ENCODE measurements around the gene NHLRC1.

The NHLRC1 gene

DNA sequence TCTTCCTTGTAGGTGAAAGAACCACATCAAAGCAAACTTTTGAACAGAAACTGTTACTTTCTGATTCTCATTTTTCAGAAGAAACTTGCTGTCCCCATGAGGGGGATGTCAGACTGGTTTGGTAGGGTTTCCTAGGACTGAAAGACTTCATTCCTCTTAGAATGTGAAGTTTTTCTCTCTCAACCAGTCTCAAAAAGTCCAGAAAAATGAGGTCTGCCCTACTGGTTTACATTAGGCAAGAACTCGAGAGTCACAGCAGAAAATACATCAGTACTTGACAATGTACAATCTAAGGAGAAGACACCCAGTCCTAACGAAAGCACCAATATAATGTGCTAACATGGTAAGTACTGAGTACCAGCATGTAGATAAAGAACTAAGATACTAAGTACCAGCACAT, 12.7 kb upstream of the NHLRC1 start:
- Mint-ChIP-seq H3K9me3 (no peaks in the 10 kb centered on the region), H3K27me3 (ENCODE audit: low read depth, poor library complexity) (peaks cover 2% of the 10 kb centered on the region), H3K4me1 (no peaks in the 10 kb centered on the region), H3K36me3 (ENCODE audit: low read depth) (peaks cover 21% of the 10 kb centered on the region), H3K27ac (no peak overlapping the region), H3K4me3 (no peak overlapping the region)
- TF ChIP-seq CTCF (IDR thresholded peaks at IDR 0.05): no peak
- no peak for DNase-seq

DNA sequence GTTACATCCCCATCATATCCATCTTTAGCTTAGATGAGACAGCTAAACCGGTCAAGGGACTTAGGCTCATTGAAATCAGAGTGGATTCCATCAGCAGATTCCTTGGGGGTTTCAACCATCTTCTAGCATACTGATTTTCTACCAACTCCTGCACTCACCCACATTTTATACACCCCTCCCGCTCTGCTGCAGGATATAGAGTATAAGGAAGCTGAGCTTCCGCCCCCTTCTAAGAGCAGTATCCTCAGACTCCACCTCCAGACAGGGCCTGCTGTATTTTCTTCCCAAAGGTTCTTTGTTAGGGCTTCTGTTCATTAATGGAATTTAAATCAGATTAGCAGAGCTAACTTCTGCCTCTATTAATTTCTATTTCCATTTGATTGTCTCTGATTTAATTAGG, 9.9 kb upstream of the NHLRC1 start:
- Mint-ChIP-seq H3K36me3 (ENCODE audit: low read depth) (peaks cover 11% of the 10 kb centered on the region), H3K27me3 (ENCODE audit: low read depth, poor library complexity) (peaks cover 8% of the 10 kb centered on the region), H3K4me1 (no peaks in the 10 kb centered on the region), H3K4me3 (no peak overlapping the region), H3K27ac (no peak overlapping the region), H3K9me3 (no peaks in the 10 kb centered on the region)
- no peak for DNase-seq
- TF ChIP-seq CTCF (IDR thresholded peaks at IDR 0.05): no peak

- no peak for DNase-seq
Measured at GRCh38 chr6:18126121-18126520, 3.6 kb upstream of the NHLRC1 start.

GRCh38 chr6:18121580-18122127, 823 bp downstream of the NHLRC1 start:
- Mint-ChIP-seq H3K27ac (no peak overlapping the region), H3K4me3 (peak overlapping the region; percentile 25), H3K27me3 (ENCODE audit: low read depth, poor library complexity) (peaks cover 63% of the 10 kb centered on the region), H3K36me3 (ENCODE audit: low read depth) (no peaks in the 10 kb centered on the region), H3K9me3 (no peaks in the 10 kb centered on the region), H3K4me1 (peaks cover 4% of the 10 kb centered on the region)
- peak; percentile 12 for DNase-seq
- TF ChIP-seq CTCF (IDR thresholded peaks at IDR 0.05): no peak

More at GRCh38 chr6:18126121-18126520, 3.6 kb upstream of the NHLRC1 start:
- Mint-ChIP-seq H3K9me3 (no peaks in the 10 kb centered on the region), H3K27me3 (ENCODE audit: low read depth, poor library complexity) (peaks cover 44% of the 10 kb centered on the region), H3K4me3 (no peak overlapping the region), H3K4me1 (peaks cover 4% of the 10 kb centered on the region), H3K36me3 (ENCODE audit: low read depth) (no peaks in the 10 kb centered on the region), H3K27ac (no peak overlapping the region)
- no peak for TF ChIP-seq CTCF (IDR thresholded peaks at IDR 0.05)

GRCh38 chr6:18119236-18119635, 3.2 kb downstream of the NHLRC1 start:
- Mint-ChIP-seq H3K4me1 (peaks cover 4% of the 10 kb centered on the region), H3K4me3 (no peak overlapping the region), H3K27ac (no peak overlapping the region), H3K9me3 (no peaks in the 10 kb centered on the region), H3K36me3 (ENCODE audit: low read depth) (no peaks in the 10 kb centered on the region), H3K27me3 (ENCODE audit: low read depth, poor library complexity) (peaks cover 55% of the 10 kb centered on the region)
- TF ChIP-seq CTCF (IDR thresholded peaks at IDR 0.05): no peak
- no peak for DNase-seq

DNA sequence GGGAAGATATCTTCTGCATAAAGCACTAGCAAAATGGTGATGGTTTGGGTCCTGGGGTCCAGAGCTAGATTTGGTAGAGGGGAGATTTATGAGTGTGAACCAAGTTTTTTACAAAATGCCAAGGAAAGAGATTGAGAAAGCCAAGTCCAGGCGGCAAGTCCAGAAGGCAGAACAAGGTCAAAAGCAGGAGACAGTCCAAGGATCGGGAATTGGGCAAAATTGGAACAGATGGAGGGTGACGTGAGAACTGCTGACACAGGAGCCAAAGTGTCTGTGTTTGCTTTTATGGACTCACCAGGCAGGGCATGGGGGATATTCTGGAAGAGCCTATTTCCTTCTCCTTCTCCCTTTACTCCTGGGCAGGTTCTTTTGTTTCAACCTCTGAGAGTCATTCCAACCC, 4.1 kb downstream of the NHLRC1 start:
- no peak overlapping the region for H3K4me3 Mint-ChIP-seq
- no peak for DNase-seq
- peaks cover 4% of the 10 kb centered on the region for H3K4me1 Mint-ChIP-seq
- TF ChIP-seq CTCF (IDR thresholded peaks at IDR 0.05): no peak
- no peak overlapping the region for H3K27ac Mint-ChIP-seq
- H3K36me3 Mint-ChIP-seq (ENCODE audit: low read depth): no peaks in the 10 kb centered on the region
- H3K27me3 Mint-ChIP-seq (ENCODE audit: low read depth, poor library complexity): peaks cover 50% of the 10 kb centered on the region
- H3K9me3 Mint-ChIP-seq: no peaks in the 10 kb centered on the region

Measured in nephron progenitor cell (in vitro differentiated cells).